Activated naive CD4-positive, alpha-beta T cell treated with anti-CD3 and anti-CD28 coated beads, Interleukin-2, amount 10 ng/mL, durations not matched to agents 7 days and 5 days (primary cell): ENCODE results near the gene MLLT3.

Experiments used
- CTCF ChIA-PET: fragments of 350-600 bp; sonication (Branson Sonifier 250); formaldehyde crosslinking; loops from one replicate; lab custom pipeline; 2021; ENCODE audit warnings: antibody characterized with exemption; lab: Charles Lee
- DNase-seq: peaks from one replicate; pipeline ENCODE4 v3.0.0-alpha.2; 2020
- H3K27ac Mint-ChIP-seq: one replicate; pipeline ENCODE4 v1.8.0; 2021; ENCODE audit warnings: mild to moderate bottlenecking, moderate library complexity, mixed read lengths
- H3K27me3 Mint-ChIP-seq: one replicate; pipeline ENCODE4 v1.8.0; 2021; ENCODE audit warnings: mild to moderate bottlenecking, mixed read lengths
- H3K36me3 Mint-ChIP-seq: one replicate; pipeline ENCODE4 v1.8.0; 2021; ENCODE audit warnings: mixed read lengths
- H3K4me1 Mint-ChIP-seq: one replicate; pipeline ENCODE4 v1.8.0; 2021; ENCODE audit warnings: mixed read lengths
- H3K4me3 Mint-ChIP-seq: one replicate; pipeline ENCODE4 v1.8.0; 2021; ENCODE audit warnings: mild to moderate bottlenecking, moderate library complexity, mixed read lengths
- H3K9me3 Mint-ChIP-seq: one replicate; pipeline ENCODE4 v1.8.0; 2021; ENCODE audit warnings: mixed read lengths

MLLT3 gene

DNA sequence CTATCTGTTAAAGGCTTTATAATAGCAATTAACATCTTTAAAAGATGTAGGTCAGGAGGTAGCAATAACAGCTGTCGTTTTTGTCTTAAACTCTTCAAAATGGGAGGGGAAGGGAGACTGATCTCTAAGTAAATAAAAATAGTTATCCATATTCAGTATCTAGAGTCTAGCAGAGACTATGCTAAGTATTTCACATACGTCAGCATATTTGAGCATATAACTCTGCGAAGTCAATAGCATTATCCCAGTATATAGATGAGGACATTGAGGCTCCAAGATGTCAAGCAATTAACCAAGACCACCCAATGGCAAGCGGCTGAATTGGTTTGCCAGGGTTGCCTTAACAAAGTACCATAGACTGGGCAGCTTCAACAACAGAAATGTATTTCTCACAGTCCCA, 316.8 kb downstream of the MLLT3 start:
- no peak for DNase-seq
- Mint-ChIP-seq H3K4me3 (no peak overlapping the region), H3K4me1 (peaks cover 17% of the 10 kb centered on the region), H3K27ac (no peak overlapping the region), H3K9me3 (peaks cover 10% of the 10 kb centered on the region), H3K36me3 (peaks cover 13% of the 10 kb centered on the region), H3K27me3 (no peaks in the 10 kb centered on the region)
- CTCF ChIA-PET = no interaction called here

GRCh38 chr9:20303996-20304395, 318.3 kb downstream of the MLLT3 start:
- Mint-ChIP-seq H3K4me3 (no peak overlapping the region), H3K4me1 (peaks cover 23% of the 10 kb centered on the region), H3K36me3 (peaks cover 7% of the 10 kb centered on the region), H3K9me3 (peaks cover 6% of the 10 kb centered on the region), H3K27me3 (no peaks in the 10 kb centered on the region), H3K27ac (no peak overlapping the region)
- CTCF ChIA-PET = interaction anchor here (1.1 kb wide), 1 partner anchor 18 kb away, joined by 3 read pairs; no protein-coding TSS in a partner anchor
- no peak for DNase-seq

DNA sequence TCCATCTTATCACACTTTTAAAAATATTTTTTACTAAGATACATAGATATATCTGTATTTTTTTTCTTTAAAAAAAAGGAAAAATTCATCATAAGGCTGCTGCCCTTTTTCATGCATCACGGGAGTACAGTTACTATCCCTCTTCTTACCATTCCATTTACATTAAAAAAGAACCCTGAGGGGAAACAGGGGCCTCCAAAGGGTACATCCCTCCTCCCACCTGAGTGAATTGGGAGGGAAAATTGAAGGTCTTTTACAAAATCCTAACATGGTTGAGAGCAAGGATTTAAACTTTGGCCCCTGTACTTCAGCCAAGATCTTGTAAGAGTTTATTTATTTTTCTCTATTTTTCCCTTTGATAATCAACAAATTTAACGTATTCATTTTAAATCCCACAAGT, 319.2 kb downstream of the MLLT3 start:
- peaks cover 28% of the 10 kb centered on the region for H3K4me1 Mint-ChIP-seq
- H3K27me3 Mint-ChIP-seq = no peaks in the 10 kb centered on the region
- CTCF ChIA-PET = no interaction called here
- H3K27ac Mint-ChIP-seq = no peak overlapping the region
- peaks cover 12% of the 10 kb centered on the region for H3K36me3 Mint-ChIP-seq
- no peak for DNase-seq
- no peak overlapping the region for H3K4me3 Mint-ChIP-seq
- H3K9me3 Mint-ChIP-seq = peaks cover 8% of the 10 kb centered on the region

- H3K36me3 Mint-ChIP-seq = peaks cover 14% of the 10 kb centered on the region
- no peak overlapping the region for H3K4me3 Mint-ChIP-seq
- H3K27ac Mint-ChIP-seq = no peak overlapping the region
- no peak for DNase-seq
- no peaks in the 10 kb centered on the region for H3K27me3 Mint-ChIP-seq
- CTCF ChIA-PET = no interaction called here
- peaks cover 8% of the 10 kb centered on the region for H3K9me3 Mint-ChIP-seq
- H3K4me1 Mint-ChIP-seq = peaks cover 25% of the 10 kb centered on the region
Measured at GRCh38 chr9:20302197-20302596, 320.1 kb downstream of the MLLT3 start.

- Mint-ChIP-seq H3K9me3 (peaks cover 8% of the 10 kb centered on the region), H3K36me3 (peaks cover 14% of the 10 kb centered on the region), H3K4me1 (peaks cover 27% of the 10 kb centered on the region), H3K4me3 (no peak overlapping the region), H3K27ac (peak overlapping the region; percentile 59), H3K27me3 (no peaks in the 10 kb centered on the region)
- CTCF ChIA-PET = no interaction called here
- no peak for DNase-seq
Measured at GRCh38 chr9:20300430-20301115, 321.7 kb downstream of the MLLT3 start.

DNA sequence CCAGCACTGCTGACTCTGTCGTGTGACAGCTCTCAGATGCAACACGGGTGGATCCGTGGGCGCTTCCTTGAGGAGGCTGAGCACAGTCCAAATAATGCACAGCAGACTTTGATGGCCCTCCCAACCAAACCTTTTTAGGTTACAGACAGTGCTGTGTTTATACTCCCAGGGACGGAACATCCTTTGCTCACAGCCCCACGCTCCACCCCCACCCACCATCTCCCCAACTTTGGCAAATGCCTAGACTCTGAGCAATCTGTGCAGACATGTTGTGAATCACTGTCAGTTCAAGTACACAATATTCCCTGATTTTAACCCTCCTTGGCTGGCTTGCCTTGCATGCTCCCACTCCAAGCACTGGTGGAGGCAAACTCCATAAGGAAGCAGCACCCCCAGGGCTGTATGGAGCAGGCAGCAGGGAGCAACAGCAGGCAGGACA, 324.6 kb downstream of the MLLT3 start:
- H3K27me3 Mint-ChIP-seq = no peaks in the 10 kb centered on the region
- H3K27ac Mint-ChIP-seq = no peak overlapping the region
- no peak overlapping the region for H3K4me3 Mint-ChIP-seq
- peaks cover 19% of the 10 kb centered on the region for H3K36me3 Mint-ChIP-seq
- DNase-seq = no peak
- CTCF ChIA-PET = no interaction called here
- peaks cover 42% of the 10 kb centered on the region for H3K4me1 Mint-ChIP-seq
- peaks cover 17% of the 10 kb centered on the region for H3K9me3 Mint-ChIP-seq

GRCh38 chr9:20295555-20295954, 326.7 kb downstream of the MLLT3 start:
- H3K4me3 Mint-ChIP-seq = no peak overlapping the region
- H3K4me1 Mint-ChIP-seq = peaks cover 33% of the 10 kb centered on the region
- DNase-seq = no peak
- no peak overlapping the region for H3K27ac Mint-ChIP-seq
- peaks cover 27% of the 10 kb centered on the region for H3K36me3 Mint-ChIP-seq
- no peaks in the 10 kb centered on the region for H3K27me3 Mint-ChIP-seq
- H3K9me3 Mint-ChIP-seq = peaks cover 33% of the 10 kb centered on the region
- CTCF ChIA-PET = no interaction called here

- Mint-ChIP-seq H3K4me3 (no peak overlapping the region), H3K4me1 (peaks cover 24% of the 10 kb centered on the region), H3K27ac (no peak overlapping the region), H3K27me3 (no peaks in the 10 kb centered on the region), H3K9me3 (peaks cover 41% of the 10 kb centered on the region), H3K36me3 (peaks cover 26% of the 10 kb centered on the region)
- CTCF ChIA-PET = interaction anchor here (0.5 kb wide), 1 partner anchor 151 kb away, joined by 3 read pairs; no protein-coding TSS in a partner anchor
- DNase-seq = no peak
Measured at GRCh38 chr9:20294046-20294750, 328.1 kb downstream of the MLLT3 start.

DNA sequence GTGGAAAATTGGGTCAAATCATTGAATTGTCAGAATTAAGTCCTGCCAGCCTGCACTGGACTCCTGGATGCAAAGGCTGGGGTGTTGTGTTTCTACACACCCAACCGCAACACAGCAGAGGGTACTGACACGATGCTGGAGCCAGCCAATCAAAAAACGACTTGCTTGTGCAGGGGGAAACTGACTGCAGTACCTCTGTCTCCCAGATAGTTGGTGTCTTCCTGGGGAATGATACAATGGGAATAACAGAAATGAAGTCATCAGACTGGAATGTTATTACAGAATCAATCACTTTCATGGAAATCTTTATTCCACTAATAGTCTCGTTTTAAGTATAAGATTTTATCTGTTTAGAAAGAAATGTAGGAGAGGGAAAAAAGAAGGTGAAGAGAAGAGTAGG, 330.3 kb downstream of the MLLT3 start:
- H3K9me3 Mint-ChIP-seq = peaks cover 48% of the 10 kb centered on the region
- no peaks in the 10 kb centered on the region for H3K27me3 Mint-ChIP-seq
- no peak overlapping the region for H3K27ac Mint-ChIP-seq
- peaks cover 26% of the 10 kb centered on the region for H3K36me3 Mint-ChIP-seq
- CTCF ChIA-PET = no interaction called here
- peaks cover 28% of the 10 kb centered on the region for H3K4me1 Mint-ChIP-seq
- H3K4me3 Mint-ChIP-seq = no peak overlapping the region
- DNase-seq = no peak
